ENCODE results near the gene HSPB7.

DNA sequence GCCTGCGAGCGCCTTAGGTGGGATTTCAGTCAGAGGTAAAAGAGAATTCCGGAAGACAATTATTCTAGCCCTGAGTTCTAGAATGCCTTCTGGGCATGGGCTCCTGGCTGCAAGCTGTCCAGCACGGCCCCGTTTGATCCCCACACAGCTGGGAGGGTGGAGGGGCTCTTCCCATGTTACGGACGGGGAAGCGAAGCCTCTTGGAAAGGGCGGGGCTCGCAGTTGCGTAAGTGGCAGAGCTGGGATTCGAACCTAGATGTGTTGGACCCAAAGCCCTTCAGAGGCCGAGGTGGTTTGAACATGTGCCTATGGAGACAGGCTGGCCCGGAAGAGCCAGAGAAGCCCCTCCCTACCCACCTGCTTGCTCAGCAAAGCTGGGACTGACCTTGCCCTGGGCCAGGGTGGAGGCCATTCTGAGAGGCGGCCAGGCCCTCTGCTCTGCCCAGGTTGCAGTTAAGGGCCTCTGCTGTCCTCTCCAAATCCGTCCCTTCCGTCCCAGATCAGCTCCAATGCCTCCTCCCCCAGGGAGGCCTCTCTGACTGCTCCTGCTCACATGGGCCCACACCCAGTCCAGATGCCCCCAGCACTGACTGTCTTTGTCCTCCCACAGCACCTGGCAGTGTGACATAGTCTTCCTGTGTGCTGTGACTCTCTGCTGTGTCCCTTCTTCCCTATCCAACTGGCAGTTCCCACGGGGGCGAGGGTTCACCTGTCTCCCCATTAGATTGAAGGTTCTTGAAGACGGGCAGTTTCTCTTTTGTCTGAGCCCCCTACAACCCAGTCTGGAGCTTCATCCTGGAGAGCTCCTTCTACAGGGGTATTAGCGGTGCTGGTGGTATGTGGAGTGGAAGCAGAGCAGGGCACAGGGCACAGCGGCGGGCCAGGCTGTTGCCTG, 1.2 kb upstream of the HSPB7 start:
- TF ChIP-seq SUZ12 (IDR thresholded peaks at IDR 0.05; ENCODE audit: extremely low read depth, insufficient read depth, insufficient read length), result no peak
- no peak for TF ChIP-seq ZNF274 (IDR thresholded peaks at IDR 0.05; ENCODE audit: low read depth, low read length)
